MM.1S (cell line): Measurements from ENCODE around the gene TRAF3IP1.

Experiments used
- CTCF ChIP-seq: fragments of 300-600 bp; sonication (generic); IDR thresholded peaks from 2 replicates; pipeline ENCODE4 v1.5.1; 2016; ENCODE audit warnings: antibody characterized with exemption, low read length, mixed read lengths
- EZH2 ChIP-seq: fragments of 300-600 bp; sonication (generic); optimal IDR thresholded peaks from 2 replicates; pipeline ENCODE3; 2017; ENCODE audit warnings: low read depth, mild to moderate bottlenecking, antibody characterized with exemption, low read length, mixed read lengths
- EZH2phosphoT487 ChIP-seq: fragments of 300-600 bp; sonication (generic); IDR thresholded peaks from 2 replicates; pipeline ENCODE4 v1.6.1; 2018; ENCODE audit warnings: antibody characterized with exemption, low read length

GRCh38 chr2:238281826-238282480 is 38.4 kb upstream of the TRAF3IP1 start:
- TF ChIP-seq CTCF = no peak
- no peak for TF ChIP-seq EZH2
- no peak for TF ChIP-seq EZH2phosphoT487
